ENCODE results near the gene LIPI.
"Not testable (repeated sequence)": the region's sequence is repeated elsewhere in the genome, so short reads cannot be mapped to it uniquely, and the experiment has no call there.

Gene LIPI

GRCh38 chr21:14116080-14116481 is 94.7 kb downstream of the LIPI start:
- no peak for DNase-seq

GRCh38 chr21:14115646-14116045 is 95.1 kb downstream of the LIPI start:
- no peak for DNase-seq

GRCh38 chr21:14114251-14114650 is 96.5 kb downstream of the LIPI start:
- DNase-seq = no peak

DNA sequence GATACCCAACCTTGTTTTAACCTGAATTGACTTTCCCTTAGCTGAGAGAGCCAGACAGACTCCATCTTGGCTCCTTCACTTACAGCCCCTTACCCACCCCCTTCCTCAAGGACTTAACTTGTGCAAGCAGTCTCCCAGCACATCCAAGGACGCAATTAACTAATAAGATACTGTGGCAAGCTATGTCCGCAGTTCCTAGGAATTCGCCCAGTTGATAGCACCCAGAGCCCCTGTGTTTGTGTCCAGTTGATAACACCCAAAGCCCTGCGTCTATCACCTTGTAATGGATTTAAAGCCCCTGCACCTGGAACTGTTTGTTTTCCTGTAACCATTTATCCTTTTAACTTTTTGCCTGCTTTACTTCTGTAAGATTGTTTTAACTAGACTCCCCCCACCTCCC is 106.2 kb downstream of the LIPI start:
- DNase-seq = not testable (repeated sequence)

GRCh38 chr21:14099570-14099969 is 111.2 kb downstream of the LIPI start:
- DNase-seq = no peak

DNA sequence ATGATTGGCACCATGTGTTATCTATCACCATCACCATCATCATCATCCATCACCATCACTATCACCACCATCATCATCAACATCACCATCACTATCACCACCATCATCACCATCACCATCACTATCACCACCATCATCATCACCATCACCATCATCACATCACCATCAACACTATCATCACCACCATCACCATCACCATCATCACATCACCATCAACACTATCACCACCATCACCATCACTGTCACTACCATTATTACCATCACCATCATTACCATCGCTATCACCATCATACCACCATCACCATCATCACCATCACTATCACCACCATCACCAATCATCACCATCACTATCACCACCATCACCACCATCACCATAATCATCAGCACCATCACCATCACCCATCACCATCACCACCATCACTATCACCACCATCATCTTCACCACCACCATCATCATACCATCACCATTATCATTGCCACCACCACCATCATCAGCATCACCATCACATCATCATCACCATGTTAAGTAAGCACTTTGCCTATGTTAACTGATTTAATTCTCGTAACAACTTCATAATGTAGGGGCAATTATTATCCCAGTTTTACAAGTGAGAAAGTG is 112.8 kb downstream of the LIPI start:
- DNase-seq = no peak

- no peak for DNase-seq
Measured at GRCh38 chr21:14096577-14096976, 114.2 kb downstream of the LIPI start.

GRCh38 chr21:14096172-14096571 is 114.6 kb downstream of the LIPI start:
- no peak for DNase-seq

GRCh38 chr21:14095056-14095455 is 115.7 kb downstream of the LIPI start:
- DNase-seq = no peak

- DNase-seq = no peak
Measured at GRCh38 chr21:14092834-14093560, 117.8 kb downstream of the LIPI start.

GRCh38 chr21:14090184-14090583 is 120.6 kb downstream of the LIPI start:
- DNase-seq = not testable (repeated sequence)

DNA sequence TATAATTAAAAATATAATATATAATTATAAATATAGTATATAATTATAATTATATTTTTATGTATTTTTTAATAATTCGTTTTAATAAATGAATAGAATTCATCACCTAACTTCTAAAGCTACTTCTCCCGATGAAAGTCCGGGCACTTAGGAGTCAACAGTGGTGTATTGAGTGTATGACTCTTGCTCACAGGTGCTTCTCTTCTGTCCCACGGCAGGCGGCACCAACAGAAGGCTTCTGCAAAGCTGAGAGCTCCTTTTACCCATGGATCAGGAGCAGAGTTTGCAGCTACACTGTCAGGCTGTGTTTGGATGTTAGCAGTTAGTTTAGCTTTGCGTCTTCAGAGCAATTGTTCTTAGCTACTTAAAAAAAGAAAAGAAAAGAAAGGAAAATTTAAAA is 122.4 kb downstream of the LIPI start:
- DNase-seq = no peak

- DNase-seq = no peak
Measured at GRCh38 chr21:14086553-14086952, 124.2 kb downstream of the LIPI start.

GRCh38 chr21:14084701-14085100 is 126.1 kb downstream of the LIPI start:
- DNase-seq = no peak

DNA sequence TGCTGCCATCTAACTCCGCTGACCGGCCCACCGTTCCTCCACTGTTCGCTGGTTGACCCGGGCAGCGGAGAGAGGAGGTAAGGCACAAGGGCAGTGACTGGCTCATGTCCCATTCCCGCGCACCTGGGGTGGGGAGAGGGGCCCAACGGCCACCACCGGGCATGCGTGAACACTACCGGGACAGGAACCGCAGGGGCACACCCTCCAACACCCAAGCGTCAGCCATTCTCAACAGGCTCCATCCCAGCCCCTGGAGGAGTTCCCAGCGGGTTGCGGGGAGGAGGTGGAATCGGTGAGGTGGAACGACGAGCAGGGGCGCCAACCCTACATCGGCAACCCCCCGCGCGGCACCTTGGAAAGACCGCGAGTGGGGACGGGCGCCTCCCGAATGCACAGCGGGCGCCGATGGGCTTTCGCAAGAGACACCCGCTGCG is 126.7 kb downstream of the LIPI start:
- no peak for DNase-seq

DNA sequence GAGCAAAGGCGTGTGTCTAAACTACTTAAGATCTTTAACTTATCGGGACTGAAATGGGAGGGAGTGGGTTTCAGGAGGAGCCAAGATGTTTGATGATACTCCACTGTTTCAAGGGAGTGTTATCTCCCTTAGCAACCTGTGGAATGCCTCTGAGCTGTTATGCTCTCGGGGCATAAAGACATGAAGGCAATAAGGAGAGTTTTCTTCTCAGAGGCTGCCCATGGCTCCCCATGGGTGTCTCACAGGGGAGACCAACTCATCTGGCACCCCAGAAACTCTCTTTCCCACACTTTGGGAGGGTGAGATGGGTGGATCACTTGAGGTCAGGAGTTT is 130.0 kb downstream of the LIPI start:
- no peak for DNase-seq

- DNase-seq = no peak
Measured at GRCh38 chr21:14080040-14080763, 130.6 kb downstream of the LIPI start.

DNA sequence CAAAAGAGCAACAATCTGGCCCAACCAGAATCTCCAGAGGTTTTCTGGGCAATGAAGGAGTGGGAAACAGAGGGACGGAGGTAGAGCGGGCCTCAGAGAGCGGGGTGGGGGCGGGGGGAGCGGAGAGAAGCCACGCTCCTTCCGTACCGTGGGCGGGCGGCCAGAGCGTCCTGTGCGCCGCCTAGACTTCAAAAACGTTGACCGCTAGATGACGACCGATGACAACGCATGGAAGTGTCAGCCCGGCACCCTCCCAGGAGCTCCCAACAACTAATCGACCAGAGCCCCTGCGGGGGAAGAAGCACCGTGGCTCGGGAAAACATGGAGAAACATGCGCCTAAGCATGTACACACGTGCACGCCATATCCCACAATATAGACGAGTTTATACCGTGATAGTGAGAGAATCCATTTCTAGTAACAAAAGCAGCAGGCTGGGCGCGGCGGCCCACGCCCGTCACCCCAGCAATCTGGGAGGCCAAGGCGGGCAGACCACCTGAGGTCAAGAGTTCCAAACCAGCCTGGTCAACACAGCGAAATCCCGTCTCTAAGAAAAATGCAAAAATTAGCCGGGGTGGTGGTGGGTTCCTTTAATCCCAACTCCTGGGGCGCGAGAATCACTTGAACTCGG is 131.9 kb downstream of the LIPI start:
- DNase-seq = no peak

GRCh38 chr21:14076143-14076806 is 134.5 kb downstream of the LIPI start:
- DNase-seq = no peak

- no peak for DNase-seq
Measured at GRCh38 chr21:14075346-14076142, 135.2 kb downstream of the LIPI start.

DNA sequence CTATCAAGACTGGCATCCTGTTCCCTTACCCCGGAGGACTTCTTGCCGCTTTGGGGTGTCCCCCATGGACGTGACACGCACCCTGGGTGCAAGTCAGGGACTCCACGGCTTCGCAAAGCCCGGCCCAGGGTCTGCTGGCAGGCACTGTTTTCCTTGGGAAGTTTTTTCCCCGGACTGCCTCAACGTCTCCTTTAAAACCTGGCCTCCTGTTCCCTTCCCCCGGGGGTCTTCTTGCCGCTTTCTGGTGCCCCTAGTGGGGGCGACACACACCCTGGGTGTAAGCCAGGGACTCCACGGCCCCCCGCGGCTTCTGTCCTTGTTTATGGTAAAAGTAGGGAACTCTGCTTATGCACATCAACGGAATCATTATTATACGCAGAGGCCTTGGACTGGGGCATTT is 136.6 kb downstream of the LIPI start:
- no peak for DNase-seq

- no peak for DNase-seq
Measured at GRCh38 chr21:14073615-14074014, 137.1 kb downstream of the LIPI start.
